ENCODE data around the gene SPPL3.

The SPPL3 gene

DNA sequence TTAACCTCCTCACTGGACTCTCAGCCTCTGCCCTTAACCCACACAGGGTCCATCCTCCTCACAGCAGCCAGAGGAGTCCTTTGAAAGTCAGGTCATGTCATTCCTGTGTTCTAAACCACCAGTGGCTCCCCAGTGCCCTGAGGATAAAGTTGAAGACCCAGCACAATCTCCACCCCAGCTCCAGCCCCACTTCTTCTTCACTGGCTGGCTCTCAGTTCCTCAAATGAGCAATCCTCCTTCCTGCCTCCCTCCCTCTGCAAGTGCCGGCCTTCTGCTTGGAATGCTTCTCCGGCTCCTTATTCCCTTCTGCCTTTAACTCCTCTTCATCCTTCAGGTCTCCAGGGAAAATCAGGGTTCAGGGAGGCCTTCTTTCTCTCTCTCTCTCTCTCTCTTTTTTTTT lies 32.0 kb upstream of the SPPL3 start:
- no peaks in the 10 kb centered on the region for H3K9me3 ChIP-seq (ENCODE audit: insufficient read depth, low read depth, low read length)
- no peaks in the 10 kb centered on the region for H3K36me3 ChIP-seq (ENCODE audit: insufficient read depth, low read depth, low read length)
- no peak overlapping the region for H3K9ac ChIP-seq (ENCODE audit: low read depth, low read length)
- H3K4me3 ChIP-seq (ENCODE audit: low read length) = no peak overlapping the region
- H3K27ac ChIP-seq (ENCODE audit: low read length) = no peak overlapping the region
- no peaks in the 10 kb centered on the region for H3K27me3 ChIP-seq (ENCODE audit: insufficient read depth, low read length)
- no peaks in the 10 kb centered on the region for H3K4me1 ChIP-seq (ENCODE audit: insufficient read depth, low read length)

- H3K9ac ChIP-seq (ENCODE audit: low read depth, low read length) = no peak overlapping the region
- H3K9me3 ChIP-seq (ENCODE audit: insufficient read depth, low read depth, low read length) = no peaks in the 10 kb centered on the region
- H3K36me3 ChIP-seq (ENCODE audit: insufficient read depth, low read depth, low read length) = no peaks in the 10 kb centered on the region
Measured at GRCh38 chr12:120933786-120934185, 29.6 kb upstream of the SPPL3 start.

GRCh38 chr12:120932956-120933526 lies 28.9 kb upstream of the SPPL3 start:
- H3K36me3 ChIP-seq (ENCODE audit: insufficient read depth, low read depth, low read length) = no peaks in the 10 kb centered on the region
- H3K4me3 ChIP-seq (ENCODE audit: low read length) = no peak overlapping the region
- H3K9ac ChIP-seq (ENCODE audit: low read depth, low read length) = no peak overlapping the region
- H3K9me3 ChIP-seq (ENCODE audit: insufficient read depth, low read depth, low read length) = no peaks in the 10 kb centered on the region
- H3K27ac ChIP-seq (ENCODE audit: low read length) = no peak overlapping the region
- no peaks in the 10 kb centered on the region for H3K27me3 ChIP-seq (ENCODE audit: insufficient read depth, low read length)
- no peaks in the 10 kb centered on the region for H3K4me1 ChIP-seq (ENCODE audit: insufficient read depth, low read length)

More at GRCh38 chr12:120933786-120934185, 29.6 kb upstream of the SPPL3 start:
- Histone ChIP-seq H3K27ac (ENCODE audit: low read length) (no peak overlapping the region), H3K4me1 (ENCODE audit: insufficient read depth, low read length) (no peaks in the 10 kb centered on the region), H3K27me3 (ENCODE audit: insufficient read depth, low read length) (no peaks in the 10 kb centered on the region), H3K4me3 (ENCODE audit: low read length) (no peak overlapping the region)

DNA sequence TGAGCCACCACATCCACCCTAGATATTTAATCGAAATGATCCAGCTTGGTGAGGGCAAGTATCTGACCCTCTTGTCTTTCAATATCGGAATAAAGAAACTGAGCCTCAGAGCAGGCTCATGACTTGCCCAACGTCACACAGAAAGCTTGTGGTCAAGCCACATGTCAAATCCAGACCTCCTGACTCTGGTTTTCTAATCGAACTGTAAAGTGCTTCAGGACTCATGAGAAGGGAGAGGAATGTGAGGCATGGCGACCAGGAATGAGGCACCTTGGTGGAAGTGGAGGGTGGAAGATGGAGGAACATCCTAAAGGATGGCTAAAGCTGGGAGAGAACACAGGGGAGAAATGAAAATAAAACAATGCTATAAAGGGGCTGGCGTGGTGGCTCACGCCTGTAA lies 27.9 kb upstream of the SPPL3 start:
- Histone ChIP-seq H3K4me3 (ENCODE audit: low read length) (no peak overlapping the region), H3K27ac (ENCODE audit: low read length) (no peak overlapping the region), H3K27me3 (ENCODE audit: insufficient read depth, low read length) (no peaks in the 10 kb centered on the region), H3K9ac (ENCODE audit: low read depth, low read length) (no peak overlapping the region), H3K4me1 (ENCODE audit: insufficient read depth, low read length) (no peaks in the 10 kb centered on the region), H3K36me3 (ENCODE audit: insufficient read depth, low read depth, low read length) (no peaks in the 10 kb centered on the region), H3K9me3 (ENCODE audit: insufficient read depth, low read depth, low read length) (no peaks in the 10 kb centered on the region)

GRCh38 chr12:120930032-120930431 lies 25.9 kb upstream of the SPPL3 start:
- H3K36me3 ChIP-seq (ENCODE audit: insufficient read depth, low read depth, low read length) = no peaks in the 10 kb centered on the region
- H3K9me3 ChIP-seq (ENCODE audit: insufficient read depth, low read depth, low read length) = no peaks in the 10 kb centered on the region
- no peak overlapping the region for H3K27ac ChIP-seq (ENCODE audit: low read length)
- H3K4me1 ChIP-seq (ENCODE audit: insufficient read depth, low read length) = peaks cover 5% of the 10 kb centered on the region
- no peak overlapping the region for H3K4me3 ChIP-seq (ENCODE audit: low read length)
- H3K9ac ChIP-seq (ENCODE audit: low read depth, low read length) = no peak overlapping the region
- no peaks in the 10 kb centered on the region for H3K27me3 ChIP-seq (ENCODE audit: insufficient read depth, low read length)

DNA sequence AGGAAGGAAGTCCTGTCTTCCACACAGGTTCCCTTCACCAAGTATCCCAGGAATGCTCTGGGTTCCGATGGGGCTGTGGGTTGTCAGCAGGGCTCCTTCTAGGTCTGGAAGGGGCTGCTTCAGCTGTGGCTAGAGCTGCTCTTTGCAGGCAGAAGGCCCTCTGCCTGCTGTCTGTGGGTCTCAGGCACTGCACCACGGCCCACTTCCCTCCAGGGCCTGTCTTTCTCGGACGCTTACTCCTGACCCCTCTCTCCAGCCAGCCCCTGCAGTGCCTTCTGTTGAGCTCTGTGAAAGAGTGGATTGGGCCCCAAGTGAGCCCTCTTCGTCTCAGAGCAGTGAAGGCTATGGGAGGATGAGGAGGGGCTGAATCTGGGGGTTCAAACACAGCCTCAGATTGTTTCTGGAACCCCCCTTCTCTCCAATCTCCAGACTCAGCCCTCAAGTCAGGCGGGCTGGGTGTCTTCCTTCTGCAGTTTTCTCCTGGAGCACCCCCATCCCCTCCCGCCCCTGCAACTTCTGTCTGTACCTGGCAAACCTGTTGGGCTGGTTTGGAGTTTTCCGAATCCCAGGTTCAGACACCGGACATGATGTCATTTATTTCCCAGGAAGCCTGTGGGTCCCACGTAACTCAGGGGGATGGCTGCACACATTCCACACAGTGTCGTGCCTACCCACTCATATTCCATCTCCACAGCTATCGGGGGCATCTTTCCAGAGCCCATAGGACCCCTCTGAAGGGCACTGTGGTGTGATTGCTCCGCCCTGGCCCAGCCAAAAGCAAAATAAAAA lies 24.9 kb upstream of the SPPL3 start:
- Histone ChIP-seq H3K27ac (ENCODE audit: low read length) (no peak overlapping the region), H3K9me3 (ENCODE audit: insufficient read depth, low read depth, low read length) (no peaks in the 10 kb centered on the region), H3K9ac (ENCODE audit: low read depth, low read length) (no peak overlapping the region), H3K36me3 (ENCODE audit: insufficient read depth, low read depth, low read length) (no peaks in the 10 kb centered on the region), H3K4me3 (ENCODE audit: low read length) (no peak overlapping the region), H3K4me1 (ENCODE audit: insufficient read depth, low read length) (peaks cover 5% of the 10 kb centered on the region), H3K27me3 (ENCODE audit: insufficient read depth, low read length) (no peaks in the 10 kb centered on the region)

DNA sequence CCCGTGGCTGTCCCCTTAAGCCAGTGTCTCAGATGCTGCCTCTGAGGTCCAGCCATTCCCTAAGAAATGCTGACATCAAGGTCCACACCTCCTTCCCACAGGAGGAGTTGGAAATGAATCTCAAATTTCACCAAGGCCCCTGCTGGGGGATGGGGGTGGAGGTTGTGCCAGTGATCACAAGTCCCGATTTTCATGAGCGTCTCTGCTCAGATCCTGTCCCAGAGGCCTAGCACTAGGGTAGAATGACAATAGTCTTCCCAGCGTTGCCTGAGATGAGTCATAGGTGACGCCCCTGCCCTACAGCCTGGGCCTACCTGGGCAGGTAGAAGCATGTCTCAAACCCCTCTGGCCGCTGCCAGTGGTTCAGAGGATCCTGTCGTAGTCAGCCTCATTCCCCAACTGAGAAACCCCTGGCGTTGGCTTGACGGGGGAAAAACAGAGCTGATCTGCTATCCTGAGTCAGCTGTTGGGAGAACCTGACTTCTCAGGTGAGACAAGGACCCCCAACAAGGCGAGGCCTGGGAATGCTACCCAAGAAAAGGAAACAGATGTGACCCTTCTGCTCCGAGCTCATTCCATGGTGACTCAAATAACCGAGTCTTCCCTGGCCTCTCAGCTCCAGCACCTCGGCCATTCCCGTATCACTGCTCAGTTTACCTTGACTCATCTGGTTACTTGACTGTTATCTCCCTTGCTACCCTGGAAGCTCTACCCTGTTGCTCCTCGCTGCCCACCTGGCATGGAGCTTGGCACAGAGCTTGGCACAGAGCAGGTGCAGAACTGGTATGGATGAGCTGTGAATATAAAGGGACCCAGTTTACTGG lies 21.8 kb upstream of the SPPL3 start:
- no peaks in the 10 kb centered on the region for H3K36me3 ChIP-seq (ENCODE audit: insufficient read depth, low read depth, low read length)
- H3K4me3 ChIP-seq (ENCODE audit: low read length) = no peak overlapping the region
- no peak overlapping the region; the same call in 1 of the 2 replicates for H3K9ac ChIP-seq (ENCODE audit: low read depth, low read length)
- H3K9me3 ChIP-seq (ENCODE audit: insufficient read depth, low read depth, low read length) = no peaks in the 10 kb centered on the region
- no peak overlapping the region for H3K27ac ChIP-seq (ENCODE audit: low read length)
- no peaks in the 10 kb centered on the region for H3K27me3 ChIP-seq (ENCODE audit: insufficient read depth, low read length)
- peaks cover 5% of the 10 kb centered on the region for H3K4me1 ChIP-seq (ENCODE audit: insufficient read depth, low read length)

GRCh38 chr12:120922279-120922678 lies 18.1 kb upstream of the SPPL3 start:
- Histone ChIP-seq H3K9me3 (ENCODE audit: insufficient read depth, low read depth, low read length) (no peaks in the 10 kb centered on the region), H3K4me3 (ENCODE audit: low read length) (no peak overlapping the region), H3K9ac (ENCODE audit: low read depth, low read length) (no peak overlapping the region), H3K27me3 (ENCODE audit: insufficient read depth, low read length) (no peaks in the 10 kb centered on the region), H3K27ac (ENCODE audit: low read length) (no peak overlapping the region), H3K36me3 (ENCODE audit: insufficient read depth, low read depth, low read length) (no peaks in the 10 kb centered on the region), H3K4me1 (ENCODE audit: insufficient read depth, low read length) (peaks cover 5% of the 10 kb centered on the region)

- H3K4me3 ChIP-seq (ENCODE audit: low read length) = no peak overlapping the region
- no peaks in the 10 kb centered on the region for H3K36me3 ChIP-seq (ENCODE audit: insufficient read depth, low read depth, low read length)
- H3K9ac ChIP-seq (ENCODE audit: low read depth, low read length) = no peak overlapping the region
- no peak overlapping the region for H3K27ac ChIP-seq (ENCODE audit: low read length)
- H3K4me1 ChIP-seq (ENCODE audit: insufficient read depth, low read length) = peaks cover 5% of the 10 kb centered on the region
- H3K27me3 ChIP-seq (ENCODE audit: insufficient read depth, low read length) = no peaks in the 10 kb centered on the region
- H3K9me3 ChIP-seq (ENCODE audit: insufficient read depth, low read depth, low read length) = no peaks in the 10 kb centered on the region
Measured at GRCh38 chr12:120921637-120922036, 17.5 kb upstream of the SPPL3 start.

DNA sequence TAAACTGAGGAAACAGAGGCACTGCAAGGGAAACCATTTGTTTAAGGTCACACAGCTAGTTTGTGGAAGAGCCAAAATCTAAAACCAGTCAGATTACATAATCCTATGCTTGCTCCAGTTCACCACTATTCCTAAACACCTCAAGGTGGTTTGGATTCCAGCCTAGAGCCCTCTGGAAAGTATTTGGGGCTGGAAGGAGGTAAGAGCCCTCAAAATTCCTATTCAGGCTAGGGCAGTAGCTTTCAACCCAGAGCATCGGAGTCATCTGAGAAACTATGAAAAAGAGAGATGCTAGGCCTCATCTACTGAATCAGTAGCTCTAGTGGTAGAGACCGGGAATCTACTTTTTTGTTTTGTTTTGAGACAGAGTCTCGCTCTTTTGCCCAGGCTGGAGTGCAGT lies 16.0 kb upstream of the SPPL3 start:
- Histone ChIP-seq H3K4me3 (ENCODE audit: low read length) (no peak overlapping the region), H3K4me1 (ENCODE audit: insufficient read depth, low read length) (no peaks in the 10 kb centered on the region), H3K9ac (ENCODE audit: low read depth, low read length) (no peak overlapping the region), H3K36me3 (ENCODE audit: insufficient read depth, low read depth, low read length) (no peaks in the 10 kb centered on the region), H3K27me3 (ENCODE audit: insufficient read depth, low read length) (no peaks in the 10 kb centered on the region), H3K9me3 (ENCODE audit: insufficient read depth, low read depth, low read length) (no peaks in the 10 kb centered on the region), H3K27ac (ENCODE audit: low read length) (no peak overlapping the region)

DNA sequence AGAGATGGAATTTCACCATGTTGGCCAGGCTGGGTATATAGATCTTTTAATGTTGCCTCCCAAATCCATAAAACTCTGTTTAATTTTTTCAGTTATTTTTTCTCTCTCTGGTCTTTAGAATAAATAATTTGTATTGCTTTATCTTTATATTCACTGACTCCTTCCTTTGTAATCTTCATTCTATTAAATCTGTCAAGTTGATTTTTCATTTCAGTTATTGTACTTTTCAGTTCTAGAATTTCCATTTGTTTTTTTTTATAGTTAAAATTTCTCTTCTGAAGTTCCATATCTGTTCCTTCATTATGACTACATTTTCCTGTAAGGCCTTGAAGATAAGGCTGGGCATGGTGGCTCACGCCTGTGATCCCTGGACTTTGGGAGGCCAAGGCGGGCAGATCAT lies 13.6 kb upstream of the SPPL3 start:
- Histone ChIP-seq H3K9me3 (ENCODE audit: insufficient read depth, low read depth, low read length) (no peaks in the 10 kb centered on the region), H3K9ac (ENCODE audit: low read depth, low read length) (no peak overlapping the region), H3K27me3 (ENCODE audit: insufficient read depth, low read length) (no peaks in the 10 kb centered on the region), H3K4me1 (ENCODE audit: insufficient read depth, low read length) (no peaks in the 10 kb centered on the region), H3K4me3 (ENCODE audit: low read length) (no peak overlapping the region), H3K36me3 (ENCODE audit: insufficient read depth, low read depth, low read length) (no peaks in the 10 kb centered on the region), H3K27ac (ENCODE audit: low read length) (no peak overlapping the region)

GRCh38 chr12:120916561-120916960 lies 12.4 kb upstream of the SPPL3 start:
- Histone ChIP-seq H3K27me3 (ENCODE audit: insufficient read depth, low read length) (no peaks in the 10 kb centered on the region), H3K9ac (ENCODE audit: low read depth, low read length) (no peak overlapping the region), H3K27ac (ENCODE audit: low read length) (no peak overlapping the region), H3K4me1 (ENCODE audit: insufficient read depth, low read length) (no peaks in the 10 kb centered on the region), H3K36me3 (ENCODE audit: insufficient read depth, low read depth, low read length) (no peaks in the 10 kb centered on the region), H3K4me3 (ENCODE audit: low read length) (no peak overlapping the region), H3K9me3 (ENCODE audit: insufficient read depth, low read depth, low read length) (no peaks in the 10 kb centered on the region)
